ENCODE results near the gene KRTAP1-4.

Gene KRTAP1-4

DNA sequence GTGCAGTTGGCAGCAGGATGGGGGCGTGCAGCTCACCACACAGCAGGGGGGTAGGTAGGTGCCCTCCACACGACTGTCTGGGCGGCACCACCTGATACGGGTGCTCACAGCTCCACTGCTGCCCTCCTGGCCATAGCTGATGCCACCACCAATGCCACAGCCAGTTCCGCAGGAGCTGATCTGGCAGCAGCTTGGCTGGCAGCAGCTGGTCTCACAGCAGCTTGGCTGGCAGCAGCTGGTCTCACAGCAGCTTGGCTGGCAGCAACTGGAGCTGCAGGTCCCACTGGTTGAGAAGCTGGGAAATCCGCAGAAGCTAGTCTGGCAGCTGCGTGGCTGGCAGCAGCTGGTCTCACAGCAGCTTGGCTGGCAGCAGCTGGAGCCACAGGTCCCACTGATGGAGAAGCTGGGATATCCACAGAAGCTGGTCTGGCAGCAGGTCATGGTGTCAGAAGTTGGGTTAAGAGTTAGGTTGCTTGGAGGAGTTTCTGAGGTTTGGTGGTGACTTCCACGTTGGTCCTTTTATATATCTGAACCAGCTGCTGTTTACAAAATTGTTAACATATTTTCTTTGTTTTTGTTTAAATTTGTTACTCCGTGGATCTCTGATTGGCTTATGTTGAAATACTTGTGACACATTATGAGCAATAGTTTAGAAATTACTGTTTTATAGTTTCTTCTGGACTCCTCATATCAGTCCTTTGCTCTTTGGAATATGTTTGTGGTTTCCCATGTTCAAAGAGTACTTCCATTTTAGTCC is 3.1 kb downstream of the KRTAP1-4 start, which contains the start of gene KRTAP1-5:
Gene KRTAP1-5 (minus strand): TSS at position 494 of the 757 bp plus-strand sequence. CDS start 53 bp downstream, at position 441.
- Mint-ChIP-seq H3K27ac (no peak within 1 kb of the TSS), H3K36me3 (ENCODE audit: low read depth) (no peaks in the 10 kb centered on the region), H3K4me3 (no peak within 1 kb of the TSS), H3K27me3 (peaks cover 8% of the 10 kb centered on the region), H3K4me1 (ENCODE audit: low read depth) (no peaks in the 10 kb centered on the region), H3K9me3 (no peaks in the 10 kb centered on the region)
- intact Hi-C loops (cut with micrococcal nuclease) = no loop called here

DNA sequence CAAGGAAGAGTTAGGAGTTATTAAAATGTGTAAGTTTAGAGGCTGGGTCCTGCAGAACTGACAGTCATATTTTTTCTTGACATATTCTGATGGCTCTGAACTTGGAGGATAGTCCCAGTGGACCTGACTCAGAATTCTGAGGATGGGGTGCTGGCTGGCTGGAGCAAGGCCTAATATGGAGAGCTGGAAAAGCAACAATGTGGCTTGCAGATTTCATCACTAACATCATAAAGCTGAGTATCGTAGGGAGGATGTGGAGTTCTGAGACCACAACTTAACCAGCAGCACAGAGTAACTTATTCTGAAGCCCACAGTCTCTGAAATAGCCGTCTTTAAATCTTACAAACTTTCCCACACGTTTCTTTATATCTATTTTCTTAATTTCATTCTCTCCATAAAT is 5.3 kb downstream of the KRTAP1-4 start:
- no peaks in the 10 kb centered on the region for H3K9me3 Mint-ChIP-seq
- no peak overlapping the region for H3K4me3 Mint-ChIP-seq
- H3K36me3 Mint-ChIP-seq (ENCODE audit: low read depth) = no peaks in the 10 kb centered on the region
- no peak overlapping the region for H3K27ac Mint-ChIP-seq
- peaks cover 8% of the 10 kb centered on the region for H3K27me3 Mint-ChIP-seq
- no peaks in the 10 kb centered on the region for H3K4me1 Mint-ChIP-seq (ENCODE audit: low read depth)
- intact Hi-C loops (cut with micrococcal nuclease) = no loop called here

DNA sequence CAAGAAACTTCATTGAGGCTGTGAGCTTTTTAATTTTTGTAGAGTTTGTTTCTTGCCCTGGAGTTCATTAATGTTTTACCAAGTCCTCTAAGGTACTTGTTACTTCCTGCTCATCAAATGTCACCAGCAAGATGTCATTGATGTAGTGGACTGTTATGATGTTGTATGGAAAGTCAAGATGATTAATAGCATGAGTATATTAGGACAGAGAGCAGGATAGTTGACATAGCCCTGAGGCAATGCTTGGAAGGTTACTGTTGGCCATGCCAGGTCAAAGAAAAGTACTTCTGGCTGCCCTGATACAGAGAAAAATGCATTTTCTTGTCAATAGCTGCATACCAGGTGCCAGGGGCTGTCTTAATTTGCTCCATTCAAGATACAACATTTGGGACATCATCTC is 9.7 kb downstream of the KRTAP1-4 start:
- no peaks in the 10 kb centered on the region for H3K27me3 Mint-ChIP-seq
- H3K4me3 Mint-ChIP-seq = no peak overlapping the region
- no peaks in the 10 kb centered on the region for H3K9me3 Mint-ChIP-seq
- H3K36me3 Mint-ChIP-seq (ENCODE audit: low read depth) = no peaks in the 10 kb centered on the region
- H3K27ac Mint-ChIP-seq = no peak overlapping the region
- H3K4me1 Mint-ChIP-seq (ENCODE audit: low read depth) = no peaks in the 10 kb centered on the region
- intact Hi-C loops (cut with micrococcal nuclease) = no loop called here

DNA sequence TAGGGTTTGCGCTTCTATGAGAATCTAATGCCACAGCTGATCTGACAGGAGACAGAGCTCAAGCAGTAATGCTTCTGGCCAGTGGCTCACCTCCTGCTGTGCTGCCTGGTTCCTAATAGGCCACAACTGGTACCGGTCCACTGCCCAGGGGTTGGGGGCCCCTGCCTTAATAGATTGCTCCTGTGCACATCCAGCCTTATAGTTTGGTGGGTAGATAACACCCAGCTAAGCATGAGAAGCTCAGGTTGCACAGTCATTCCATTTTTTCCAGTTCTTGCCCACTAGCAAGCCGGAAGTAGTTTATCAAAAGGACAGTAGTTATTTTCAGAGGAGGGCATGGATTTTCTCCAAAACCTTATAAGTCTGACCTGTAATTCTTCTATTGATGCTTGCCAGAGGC is 10.6 kb downstream of the KRTAP1-4 start:
- H3K27me3 Mint-ChIP-seq = no peaks in the 10 kb centered on the region
- H3K9me3 Mint-ChIP-seq = no peaks in the 10 kb centered on the region
- H3K36me3 Mint-ChIP-seq (ENCODE audit: low read depth) = no peaks in the 10 kb centered on the region
- H3K4me3 Mint-ChIP-seq = no peak overlapping the region
- intact Hi-C loops (cut with micrococcal nuclease) = no loop called here
- no peaks in the 10 kb centered on the region for H3K4me1 Mint-ChIP-seq (ENCODE audit: low read depth)
- H3K27ac Mint-ChIP-seq = no peak overlapping the region

DNA sequence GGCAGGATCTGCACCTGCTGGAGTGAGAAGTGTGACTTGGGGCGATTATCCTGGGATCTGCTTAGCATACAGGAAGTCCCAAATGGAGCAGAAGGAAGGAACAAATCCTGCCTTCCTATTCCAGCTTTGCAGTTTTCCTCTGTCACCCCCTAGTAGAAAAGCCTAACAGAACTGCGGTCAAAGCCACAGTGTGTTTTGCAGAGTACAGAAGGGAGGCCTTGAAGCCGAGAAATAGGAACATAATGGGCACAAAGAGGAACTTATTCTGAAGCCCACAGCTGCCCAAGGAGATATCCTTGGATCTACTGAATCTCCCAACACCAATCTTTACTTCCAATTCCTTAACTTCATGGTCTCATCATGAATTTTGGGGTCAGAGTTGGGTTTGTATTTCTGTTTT is 11.5 kb downstream of the KRTAP1-4 start:
- H3K36me3 Mint-ChIP-seq (ENCODE audit: low read depth) = no peaks in the 10 kb centered on the region
- H3K9me3 Mint-ChIP-seq = no peaks in the 10 kb centered on the region
- no peaks in the 10 kb centered on the region for H3K27me3 Mint-ChIP-seq
- H3K4me1 Mint-ChIP-seq (ENCODE audit: low read depth) = no peaks in the 10 kb centered on the region
- no peak overlapping the region for H3K27ac Mint-ChIP-seq
- intact Hi-C loops (cut with micrococcal nuclease) = no loop called here
- no peak overlapping the region for H3K4me3 Mint-ChIP-seq

DNA sequence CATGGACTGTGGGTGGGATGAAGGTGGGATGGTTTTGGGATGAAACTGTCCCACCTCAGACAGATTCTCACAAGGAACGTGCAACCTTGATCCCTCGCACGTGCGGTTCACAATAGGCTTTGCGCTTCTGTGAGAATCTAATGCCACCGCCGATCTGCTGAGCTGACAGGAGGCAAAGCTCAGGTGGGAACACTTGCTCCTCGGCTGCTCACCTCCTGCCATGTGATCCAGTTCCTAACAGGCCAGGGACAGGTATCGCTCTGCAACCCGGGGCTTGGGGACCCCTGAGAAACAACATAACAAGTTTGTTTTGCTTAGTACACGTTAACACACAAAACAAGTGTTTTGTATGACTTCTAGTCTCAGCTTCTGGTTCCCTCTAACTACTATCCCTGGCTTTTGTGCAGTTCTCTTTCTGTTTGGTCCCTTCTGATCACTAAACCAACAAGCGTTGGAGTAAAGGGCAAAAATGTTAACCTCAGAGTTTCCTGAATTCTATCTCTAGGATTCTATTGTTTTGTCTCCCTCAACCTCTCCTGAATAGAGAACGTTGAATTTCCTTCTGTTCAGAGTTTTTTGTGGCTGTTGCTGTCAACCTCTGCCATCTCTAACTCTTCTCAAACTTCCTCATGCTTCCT is 13.3 kb downstream of the KRTAP1-4 start:
- H3K4me3 Mint-ChIP-seq = no peak overlapping the region
- H3K9me3 Mint-ChIP-seq = no peaks in the 10 kb centered on the region
- H3K4me1 Mint-ChIP-seq (ENCODE audit: low read depth) = no peaks in the 10 kb centered on the region
- peaks cover 2% of the 10 kb centered on the region for H3K27me3 Mint-ChIP-seq
- intact Hi-C loops (cut with micrococcal nuclease) = no loop called here
- no peaks in the 10 kb centered on the region for H3K36me3 Mint-ChIP-seq (ENCODE audit: low read depth)
- H3K27ac Mint-ChIP-seq = no peak overlapping the region

DNA sequence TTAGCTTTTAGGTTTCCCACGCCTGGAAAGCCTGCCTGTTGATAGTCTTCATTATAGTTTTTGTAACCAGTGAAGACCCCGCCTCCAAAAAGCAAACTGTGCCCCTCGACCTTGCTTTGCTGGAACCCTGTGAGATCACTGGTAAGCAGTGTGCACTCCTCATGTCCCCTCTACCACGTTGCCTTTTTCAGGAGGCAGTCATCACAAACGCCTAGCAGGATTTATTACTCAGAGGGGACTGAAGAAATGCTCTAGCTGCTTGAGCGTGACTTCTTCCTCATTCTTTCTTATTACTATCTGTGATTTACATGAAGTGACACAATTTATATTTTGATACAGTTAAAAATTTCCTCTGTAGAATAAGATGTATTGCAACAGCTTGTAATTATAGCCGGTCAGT is 14.5 kb downstream of the KRTAP1-4 start:
- Mint-ChIP-seq H3K36me3 (ENCODE audit: low read depth) (no peaks in the 10 kb centered on the region), H3K27me3 (peaks cover 2% of the 10 kb centered on the region), H3K4me1 (ENCODE audit: low read depth) (no peaks in the 10 kb centered on the region), H3K9me3 (no peaks in the 10 kb centered on the region), H3K4me3 (no peak overlapping the region), H3K27ac (no peak overlapping the region)
- intact Hi-C loops (cut with micrococcal nuclease) = no loop called here

DNA sequence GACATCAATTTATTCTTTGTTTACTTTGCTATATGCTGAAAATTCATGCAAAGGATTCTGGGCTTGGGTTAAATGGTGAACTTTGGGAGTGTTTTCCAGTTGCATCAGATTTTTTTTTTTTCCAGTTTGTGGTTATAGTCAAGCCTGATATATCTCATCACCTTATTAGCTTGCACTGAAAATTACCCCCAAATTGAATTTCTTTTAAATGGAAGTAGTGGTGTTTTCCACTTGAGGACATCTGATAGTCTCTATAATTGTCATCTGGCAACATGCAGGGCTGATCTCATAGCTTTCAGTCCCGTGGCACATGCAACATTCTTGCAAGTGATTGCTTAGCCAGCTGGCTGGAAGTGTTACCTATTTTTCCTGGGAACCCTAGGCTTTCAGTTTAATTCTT is 16.4 kb downstream of the KRTAP1-4 start:
- Mint-ChIP-seq H3K27ac (no peak overlapping the region), H3K9me3 (no peaks in the 10 kb centered on the region), H3K27me3 (peaks cover 2% of the 10 kb centered on the region), H3K4me3 (no peak overlapping the region), H3K36me3 (ENCODE audit: low read depth) (no peaks in the 10 kb centered on the region), H3K4me1 (ENCODE audit: low read depth) (no peaks in the 10 kb centered on the region)
- intact Hi-C loops (cut with micrococcal nuclease) = no loop called here

DNA sequence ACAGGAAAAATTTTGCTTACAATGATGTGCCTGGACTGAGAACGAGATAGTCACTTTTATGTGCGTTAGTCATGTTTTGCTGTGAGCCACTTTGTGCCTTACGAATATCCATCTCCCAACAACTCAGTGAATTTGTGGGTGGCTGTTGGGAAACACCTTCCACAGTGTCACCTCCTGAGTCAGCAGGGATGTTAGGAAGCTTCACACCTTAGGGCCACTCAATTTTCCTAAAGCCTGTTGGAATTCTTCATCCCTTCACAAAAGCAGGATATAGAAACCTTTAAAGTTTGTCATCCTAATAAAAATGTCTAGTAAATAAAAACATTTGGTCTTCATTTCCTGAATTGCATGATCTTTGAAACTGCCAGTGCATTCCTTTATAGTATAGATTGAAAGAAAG is 16.8 kb downstream of the KRTAP1-4 start:
- Mint-ChIP-seq H3K36me3 (ENCODE audit: low read depth) (no peaks in the 10 kb centered on the region), H3K27me3 (peaks cover 2% of the 10 kb centered on the region), H3K4me1 (ENCODE audit: low read depth) (no peaks in the 10 kb centered on the region), H3K9me3 (no peaks in the 10 kb centered on the region), H3K27ac (no peak overlapping the region), H3K4me3 (no peak overlapping the region)
- intact Hi-C loops (cut with micrococcal nuclease) = no loop called here

DNA sequence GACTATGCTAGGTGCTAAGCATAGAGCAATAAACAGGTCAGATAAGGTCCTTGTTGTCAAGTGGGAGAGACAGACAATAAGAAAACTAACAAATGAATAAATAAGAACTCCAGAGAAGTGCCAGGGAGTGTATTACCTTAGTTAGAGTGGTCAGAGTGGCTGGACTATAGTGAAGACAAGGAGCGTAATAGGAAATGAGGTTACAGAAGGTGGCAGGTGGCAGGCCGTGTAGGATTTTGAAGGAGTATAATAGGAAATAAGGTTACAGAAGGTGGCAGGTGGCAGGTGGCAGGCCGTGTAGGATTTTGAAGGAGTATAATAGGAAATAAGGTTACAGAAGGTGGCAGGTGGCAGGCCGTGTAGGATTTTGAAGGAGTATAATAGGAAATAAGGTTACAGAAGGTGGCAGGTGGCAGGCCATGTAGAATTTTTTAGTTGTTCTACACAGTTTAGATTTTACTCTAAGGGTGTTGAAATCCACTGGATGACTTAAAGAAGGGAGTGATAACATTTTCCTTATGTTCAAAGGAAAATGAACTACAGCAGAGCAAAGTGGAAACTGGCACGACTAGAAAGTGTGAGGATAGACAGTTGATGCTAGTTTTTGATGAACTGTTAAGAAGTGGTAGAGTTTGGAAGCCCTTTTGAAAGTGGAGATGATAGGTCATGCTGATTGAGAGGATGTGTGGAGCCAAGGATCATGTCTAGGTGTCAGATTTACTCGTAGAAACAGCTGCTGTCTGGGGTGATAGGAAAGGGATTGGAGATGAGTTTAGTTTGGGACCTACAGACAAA is 17.5 kb downstream of the KRTAP1-4 start:
- H3K4me1 Mint-ChIP-seq (ENCODE audit: low read depth) = no peaks in the 10 kb centered on the region
- H3K27me3 Mint-ChIP-seq = peaks cover 2% of the 10 kb centered on the region
- no peaks in the 10 kb centered on the region for H3K36me3 Mint-ChIP-seq (ENCODE audit: low read depth)
- H3K4me3 Mint-ChIP-seq = no peak overlapping the region
- H3K27ac Mint-ChIP-seq = no peak overlapping the region
- intact Hi-C loops (cut with micrococcal nuclease) = no loop called here
- no peaks in the 10 kb centered on the region for H3K9me3 Mint-ChIP-seq

DNA sequence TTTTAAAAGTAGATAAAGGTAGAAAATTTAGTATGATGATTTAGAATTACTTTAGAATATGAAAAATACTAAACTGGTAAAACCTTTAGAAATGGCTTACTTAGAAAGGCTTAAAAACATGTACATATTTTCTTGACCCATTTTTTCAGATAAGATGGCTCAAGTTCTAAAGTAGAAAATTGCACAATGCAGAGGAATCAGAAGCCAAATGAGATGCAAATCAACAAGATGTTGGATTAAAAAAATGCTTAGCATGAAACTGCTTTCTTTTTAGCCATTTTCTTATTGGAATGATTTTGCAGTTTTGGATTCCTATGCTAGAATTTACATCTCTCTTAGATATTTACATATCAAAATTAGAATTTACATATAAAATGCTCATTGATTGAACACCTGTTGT is 19.6 kb downstream of the KRTAP1-4 start:
- no peaks in the 10 kb centered on the region for H3K4me1 Mint-ChIP-seq (ENCODE audit: low read depth)
- no peak overlapping the region for H3K27ac Mint-ChIP-seq
- peaks cover 2% of the 10 kb centered on the region for H3K27me3 Mint-ChIP-seq
- no peaks in the 10 kb centered on the region for H3K9me3 Mint-ChIP-seq
- no peak overlapping the region for H3K4me3 Mint-ChIP-seq
- intact Hi-C loops (cut with micrococcal nuclease) = no loop called here
- H3K36me3 Mint-ChIP-seq (ENCODE audit: low read depth) = no peaks in the 10 kb centered on the region

DNA sequence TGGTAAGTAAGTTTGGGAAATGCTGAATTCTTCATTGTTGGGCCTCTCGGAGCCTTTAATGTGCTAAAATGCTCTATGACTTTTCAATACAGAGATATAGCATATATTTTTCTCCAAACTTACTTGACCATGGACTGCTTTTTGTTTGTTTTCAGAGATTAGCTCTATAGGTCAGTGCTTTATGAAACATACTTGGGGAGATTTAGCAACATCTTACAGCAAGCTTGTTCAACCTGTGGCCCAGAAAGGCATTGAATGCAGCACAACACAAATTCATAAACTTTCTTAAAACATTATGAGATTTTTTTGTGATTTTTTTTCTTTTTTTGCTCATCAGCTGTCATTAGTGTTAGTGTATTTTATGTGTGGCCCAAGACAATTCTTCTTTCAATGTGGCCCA is 20.1 kb downstream of the KRTAP1-4 start:
- H3K9me3 Mint-ChIP-seq = no peaks in the 10 kb centered on the region
- H3K36me3 Mint-ChIP-seq (ENCODE audit: low read depth) = no peaks in the 10 kb centered on the region
- peaks cover 2% of the 10 kb centered on the region for H3K27me3 Mint-ChIP-seq
- no peaks in the 10 kb centered on the region for H3K4me1 Mint-ChIP-seq (ENCODE audit: low read depth)
- H3K4me3 Mint-ChIP-seq = no peak overlapping the region
- no peak overlapping the region for H3K27ac Mint-ChIP-seq
- intact Hi-C loops (cut with micrococcal nuclease) = no loop called here

DNA sequence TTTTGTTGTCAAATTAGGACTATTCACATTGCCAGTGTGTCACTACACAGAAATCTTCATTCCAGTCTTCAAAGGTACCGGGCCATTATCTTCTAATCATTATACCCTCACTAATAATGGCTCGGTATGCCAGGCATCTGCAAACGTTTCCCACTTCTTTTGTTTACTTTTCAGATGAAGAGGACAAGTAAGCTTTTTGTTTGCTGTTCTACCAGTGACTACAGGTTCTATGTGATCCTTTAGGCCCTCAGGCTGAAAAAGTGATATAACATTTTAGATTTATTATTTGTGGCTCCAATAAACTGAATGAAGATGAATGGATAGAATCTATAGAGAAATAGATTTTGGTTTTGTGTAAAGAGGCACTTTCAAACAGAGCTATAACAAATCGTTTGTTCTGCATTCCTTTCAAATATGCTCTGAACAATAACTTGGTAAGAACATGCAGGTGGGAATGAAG is 20.7 kb downstream of the KRTAP1-4 start:
- peaks cover 2% of the 10 kb centered on the region for H3K27me3 Mint-ChIP-seq
- intact Hi-C loops (cut with micrococcal nuclease) = no loop called here
- no peak overlapping the region for H3K4me3 Mint-ChIP-seq
- no peaks in the 10 kb centered on the region for H3K9me3 Mint-ChIP-seq
- H3K36me3 Mint-ChIP-seq (ENCODE audit: low read depth) = no peaks in the 10 kb centered on the region
- no peaks in the 10 kb centered on the region for H3K4me1 Mint-ChIP-seq (ENCODE audit: low read depth)
- no peak overlapping the region for H3K27ac Mint-ChIP-seq

DNA sequence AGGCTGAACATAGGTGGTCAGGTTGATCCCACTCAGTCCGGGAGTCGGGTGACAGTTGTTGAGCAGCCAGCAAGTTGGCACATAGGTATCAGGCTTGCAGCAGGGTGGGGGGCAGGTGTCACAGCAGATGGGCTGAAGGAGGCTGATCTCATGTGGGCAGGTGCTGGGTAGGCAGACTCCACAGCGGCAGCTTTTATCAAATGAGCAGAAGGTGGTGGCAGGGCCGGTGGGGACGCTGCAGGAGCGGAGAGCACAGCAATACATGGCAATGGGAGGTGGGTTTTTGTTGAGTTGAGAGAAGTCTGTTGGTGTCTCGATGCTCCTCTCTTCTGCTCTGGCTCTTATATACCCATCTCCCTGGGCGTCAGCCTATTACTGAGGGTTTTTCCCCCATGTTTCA is 21.2 kb downstream of the KRTAP1-4 start, which contains the start of gene KRTAP3-1:
Gene KRTAP3-1 (minus strand): TSS at position 318 of the 400 bp plus-strand sequence. CDS start 54 bp downstream, at position 264.
- no peaks in the 10 kb centered on the region for H3K9me3 Mint-ChIP-seq
- no peak within 1 kb of the TSS for H3K27ac Mint-ChIP-seq
- H3K4me3 Mint-ChIP-seq = no peak within 1 kb of the TSS
- H3K4me1 Mint-ChIP-seq (ENCODE audit: low read depth) = no peaks in the 10 kb centered on the region
- intact Hi-C loops (cut with micrococcal nuclease) = no loop called here
- peaks cover 2% of the 10 kb centered on the region for H3K27me3 Mint-ChIP-seq
- no peaks in the 10 kb centered on the region for H3K36me3 Mint-ChIP-seq (ENCODE audit: low read depth)
